Measurements from ENCODE around the gene CD274.
"Not testable (repeated sequence)": the region's sequence is repeated elsewhere in the genome, so short reads cannot be mapped to it uniquely, and the experiment has no call there.

Gene CD274

GRCh38 chr9:5440426-5440825 is 9.9 kb upstream of the CD274 start:
- peaks cover 11% of the 10 kb centered on the region for H3K36me3 ChIP-seq (ENCODE audit: low read depth)
- no peak for ATAC-seq (ENCODE audit: low read depth)
- no peaks in the 10 kb centered on the region for H3K9me3 ChIP-seq (ENCODE audit: severe bottlenecking)
- TF ChIP-seq CTCF (IDR thresholded peaks at IDR 0.05; ENCODE audit: poor library complexity, severe bottlenecking) = no peak
- H3K27ac ChIP-seq (ENCODE audit: poor library complexity, severe bottlenecking) = no peak overlapping the region
- H3K4me3 ChIP-seq (ENCODE audit: severe bottlenecking) = no peak overlapping the region
- peaks cover 14% of the 10 kb centered on the region for H3K4me1 ChIP-seq (ENCODE audit: insufficient read depth, poor library complexity, severe bottlenecking)
- H3K27me3 ChIP-seq (ENCODE audit: insufficient read depth, poor library complexity, severe bottlenecking) = no peaks in the 10 kb centered on the region
- DNase-seq (ENCODE audit: low spot score) = no peak

- Histone ChIP-seq H3K9me3 (ENCODE audit: severe bottlenecking) (no peaks in the 10 kb centered on the region), H3K4me3 (ENCODE audit: severe bottlenecking) (no peak overlapping the region), H3K27me3 (ENCODE audit: insufficient read depth, poor library complexity, severe bottlenecking) (no peaks in the 10 kb centered on the region), H3K4me1 (ENCODE audit: insufficient read depth, poor library complexity, severe bottlenecking) (peaks cover 17% of the 10 kb centered on the region), H3K27ac (ENCODE audit: poor library complexity, severe bottlenecking) (no peak overlapping the region), H3K36me3 (ENCODE audit: low read depth) (peaks cover 5% of the 10 kb centered on the region)
- DNase-seq (ENCODE audit: low spot score) (no peak), ATAC-seq (ENCODE audit: low read depth) (peak; percentile 41; the same call in 1 of the 3 replicates)
- TF ChIP-seq CTCF (IDR thresholded peaks at IDR 0.05; ENCODE audit: poor library complexity, severe bottlenecking) = no peak
These were observed 9.3 kb upstream of the CD274 start for GRCh38 chr9:5441043-5441442.

GRCh38 chr9:5442400-5443011 is 7.8 kb upstream of the CD274 start:
- ATAC-seq (ENCODE audit: low read depth) = no peak
- DNase-seq (ENCODE audit: low spot score) = no peak
- Histone ChIP-seq H3K27me3 (ENCODE audit: insufficient read depth, poor library complexity, severe bottlenecking) (no peaks in the 10 kb centered on the region), H3K27ac (ENCODE audit: poor library complexity, severe bottlenecking) (no peak overlapping the region), H3K4me1 (ENCODE audit: insufficient read depth, poor library complexity, severe bottlenecking) (peaks cover 24% of the 10 kb centered on the region), H3K9me3 (ENCODE audit: severe bottlenecking) (no peaks in the 10 kb centered on the region), H3K36me3 (ENCODE audit: low read depth) (no peaks in the 10 kb centered on the region), H3K4me3 (ENCODE audit: severe bottlenecking) (no peak overlapping the region)
- TF ChIP-seq CTCF (IDR thresholded peaks at IDR 0.05; ENCODE audit: poor library complexity, severe bottlenecking) = peak; percentile 70

- Histone ChIP-seq H3K4me1 (ENCODE audit: insufficient read depth, poor library complexity, severe bottlenecking) (peaks cover 32% of the 10 kb centered on the region), H3K9me3 (ENCODE audit: severe bottlenecking) (no peaks in the 10 kb centered on the region), H3K27ac (ENCODE audit: poor library complexity, severe bottlenecking) (no peak overlapping the region), H3K27me3 (ENCODE audit: insufficient read depth, poor library complexity, severe bottlenecking) (no peaks in the 10 kb centered on the region), H3K36me3 (ENCODE audit: low read depth) (no peaks in the 10 kb centered on the region), H3K4me3 (ENCODE audit: severe bottlenecking) (no peak overlapping the region)
- no peak for DNase-seq (ENCODE audit: low spot score)
- no peak for TF ChIP-seq CTCF (IDR thresholded peaks at IDR 0.05; ENCODE audit: poor library complexity, severe bottlenecking)
- no peak for ATAC-seq (ENCODE audit: low read depth)
These were observed 6.5 kb upstream of the CD274 start for GRCh38 chr9:5443850-5444249.

GRCh38 chr9:5445096-5445495 is 5.2 kb upstream of the CD274 start:
- H3K27me3 ChIP-seq (ENCODE audit: insufficient read depth, poor library complexity, severe bottlenecking); DNase-seq (ENCODE audit: low spot score); H3K4me3 ChIP-seq (ENCODE audit: severe bottlenecking); H3K36me3 ChIP-seq (ENCODE audit: low read depth); H3K27ac ChIP-seq (ENCODE audit: poor library complexity, severe bottlenecking); ATAC-seq (ENCODE audit: low read depth); H3K9me3 ChIP-seq (ENCODE audit: severe bottlenecking): not testable (repeated sequence)
- H3K4me1 ChIP-seq (ENCODE audit: insufficient read depth, poor library complexity, severe bottlenecking) = peaks cover 38% of the 10 kb centered on the region
